IMR-90 (cell line): ENCODE data around the gene GNAS-AS1. TPM values are rescaled to one million over a fixed set of nuclear protein-coding genes. Genes with fewer than 3 reads are reported as not detected.

Experiments
- ATAC-seq: fragments of 200-7000 bp; cut with Tn5 transposase; 2 replicates; pipeline ENCODE4 v1.9.1; 2020; ENCODE audit warnings: low read depth, mild to moderate bottlenecking, moderate library complexity
- BruUV-seq: library from RNA; stranded (reverse); fragments of 400-500 nt; replicated peaks from 2 replicates; lab custom pipeline; 2021; lab: Mats Ljungman, UMichigan
- CTCF ChIA-PET: fragments of 300-600 bp; formaldehyde crosslinking; extraction: SDS; loops from one replicate; lab custom pipeline; 2021; ENCODE audit warnings: antibody characterized with exemption; lab: Yijun Ruan, JAX
- POLR2A ChIA-PET: fragments of 300-600 bp; sonication (Branson Sonifier 250); formaldehyde crosslinking; loops from one replicate; lab custom pipeline; 2022; ENCODE audit warnings: antibody characterized with exemption; ENCODE audit not compliant: unreplicated experiment; lab: Charles Lee
- DNase-seq: peaks from one replicate; pipeline ENCODE4 v3.0.0; 2013
- H2AFZ ChIP-seq: replicated peaks from 2 replicates; pipeline ENCODE3; 2013; ENCODE audit warnings: low read length, mild to moderate bottlenecking; ENCODE audit not compliant: poor library complexity
- H2AK5ac ChIP-seq: 2 replicates; pipeline ENCODE4 v1.6.1; 2013; ENCODE audit warnings: low read depth, low read length, inconsistent platforms
- H2AK9ac ChIP-seq: replicated peaks from 2 replicates; pipeline ENCODE3; 2013; ENCODE audit warnings: mild to moderate bottlenecking, low read depth, low read length, moderate library complexity; ENCODE audit not compliant: poor library complexity
- H2BK120ac ChIP-seq: 2 replicates; pipeline ENCODE4 v1.6.1; 2013; ENCODE audit warnings: low read depth, low read length, inconsistent platforms
- H2BK15ac ChIP-seq: 3 replicates; pipeline ENCODE4 v1.6.1; 2013; ENCODE audit warnings: low read depth, low read length, inconsistent platforms
- H2BK20ac ChIP-seq: 2 replicates; pipeline ENCODE4 v1.6.1; 2013; ENCODE audit warnings: low read depth, mild to moderate bottlenecking, inconsistent platforms, low read length, moderate library complexity
- H2BK5ac ChIP-seq: 2 replicates; pipeline ENCODE4 v1.6.1; 2013; ENCODE audit warnings: mild to moderate bottlenecking, low read depth, low read length, inconsistent platforms; ENCODE audit not compliant: poor library complexity, severe bottlenecking
- H3K14ac ChIP-seq: replicated peaks from 2 replicates; pipeline ENCODE4 v1.6.1; 2013; ENCODE audit warnings: low read depth, low read length, inconsistent platforms
- H3K18ac ChIP-seq: 2 replicates; pipeline ENCODE4 v1.6.1; 2013; ENCODE audit warnings: low read depth, low read length, control low read depth
- H3K23ac ChIP-seq: 2 replicates; pipeline ENCODE4 v1.6.1; 2013; ENCODE audit warnings: low read depth, low read length, inconsistent platforms
- H3K27ac ChIP-seq: 2 replicates; pipeline ENCODE4 v1.5.1; 2013; ENCODE audit warnings: mild to moderate bottlenecking, control low read depth, low read length; ENCODE audit not compliant: insufficient read depth
- H3K27me3 ChIP-seq: 2 replicates; pipeline ENCODE4 v1.6.1; 2013; ENCODE audit warnings: low read length; ENCODE audit not compliant: control insufficient read depth, insufficient read depth
- H3K36me3 ChIP-seq: 2 replicates; pipeline ENCODE4 v1.6.1; 2013; ENCODE audit warnings: low read length, mixed read lengths; ENCODE audit not compliant: control insufficient read depth, insufficient read depth
- H3K4ac ChIP-seq: 2 replicates; pipeline ENCODE4 v1.6.1; 2013; ENCODE audit warnings: low read depth, low read length, inconsistent platforms
- H3K4me1 ChIP-seq: 2 replicates; pipeline ENCODE4 v1.6.1; 2013; ENCODE audit warnings: low read length, mixed read lengths; ENCODE audit not compliant: control insufficient read depth, insufficient read depth
- H3K4me2 ChIP-seq: 2 replicates; pipeline ENCODE4 v1.6.1; 2013; ENCODE audit warnings: low read depth, mild to moderate bottlenecking, control low read depth, low read length, moderate library complexity
- H3K4me3 ChIP-seq: 2 replicates; pipeline ENCODE4 v1.5.1; 2013; ENCODE audit warnings: low read depth, mild to moderate bottlenecking, control low read depth, low read length, moderate library complexity; ENCODE audit not compliant: insufficient read depth
- H3K56ac ChIP-seq: 2 replicates; pipeline ENCODE4 v1.6.1; 2013; ENCODE audit warnings: low read length, inconsistent platforms; ENCODE audit not compliant: insufficient read depth; ENCODE audit errors: extremely low read depth
- H3K79me1 ChIP-seq, 2 experiments: 2 replicates each; pipeline ENCODE4 v1.6.1; 2013; ENCODE audit warnings: low read length in 2 of 2, inconsistent platforms in 1 of 2, low read depth in 1 of 2
- H3K9ac ChIP-seq: 2 replicates; pipeline ENCODE4 v1.6.1; 2013; ENCODE audit warnings: low read depth, low read length, control low read depth
- H3K9me1 ChIP-seq: 2 replicates; pipeline ENCODE4 v1.6.1; 2013; ENCODE audit warnings: low read length, inconsistent platforms; ENCODE audit not compliant: insufficient read depth
- H3K9me3 ChIP-seq: 2 replicates; pipeline ENCODE4 v1.6.1; 2013; ENCODE audit warnings: low read length; ENCODE audit not compliant: control insufficient read depth, insufficient read depth
- H4K20me1 ChIP-seq: 2 replicates; pipeline ENCODE4 v1.6.1; 2013; ENCODE audit warnings: low read length, inconsistent platforms; ENCODE audit not compliant: insufficient read depth
- H4K5ac ChIP-seq: 2 replicates; pipeline ENCODE4 v1.6.1; 2013; ENCODE audit warnings: mild to moderate bottlenecking, low read depth, low read length, control low read depth
- H4K8ac ChIP-seq, 2 experiments: 2 replicates each; pipeline ENCODE4 v1.6.1; 2013; ENCODE audit warnings: low read depth in 2 of 2, low read length in 2 of 2, control low read depth in 1 of 2, inconsistent platforms in 1 of 2
- H4K91ac ChIP-seq: 2 replicates; pipeline ENCODE4 v1.6.1; 2013; ENCODE audit warnings: low read depth, low read length, inconsistent platforms; ENCODE audit not compliant: insufficient read depth
- CEBPB ChIP-seq: IDR thresholded peaks from 2 replicates; pipeline ENCODE4 v1.6.1; 2012; ENCODE audit warnings: low read depth, low read length, improper control_type of control experiment
- MAZ ChIP-seq: IDR thresholded peaks from 2 replicates; pipeline ENCODE4 v1.6.1; 2012; ENCODE audit warnings: low read depth, mild to moderate bottlenecking, low read length, improper control_type of control experiment, moderate library complexity, borderline replicate concordance
- WGBS, 2 experiments: methylation state at CpG; one replicate each; pipeline versions ENCODE4 v1.1.5 to v1.1.7; 2013; ENCODE audit warnings: missing lambda C conversion rate in 2 of 2; ENCODE audit not compliant: insufficient read length in 1 of 2; ENCODE audit errors: extremely low coverage in 2 of 2; 5-methylcytosine and 5-hydroxymethylcytosine counted together
- dilution Hi-C: fragments of 300-500 bp; cut with HindIII; formaldehyde crosslinking; loops from one replicate; pipeline ENCODE4 v1.14.3; 2018; ENCODE audit warnings: low sequenced_read_pairs; ENCODE audit not compliant: unreplicated experiment
- in situ Hi-C: fragments of 300-500 bp; cut with MboI; formaldehyde crosslinking; loops from 3 replicates; pipeline ENCODE4 v1.14.3; 2019; ENCODE audit warnings: low sequenced_read_pairs, inconsistent platforms, mixed read lengths
- intact Hi-C: fragments of 100-400 bp; cut with micrococcal nuclease; formaldehyde crosslinking; loops from 2 replicates; pipeline ENCODE4 v1.10.0; 2022
- polyA plus RNA-seq, 3 experiments: library from polyadenylated mRNA; depleted of rRNA; stranded (reverse); fragments of >200 nt; gene quantifications; 2 replicates each; pipeline ENCODE4 v1.2.3, GENCODE V29; 2012; ENCODE audit warnings: low replicate concordance in 1 of 3
- total RNA-seq: library from RNA; depleted of rRNA; stranded (reverse); fragments of >200 nt; gene quantifications from 2 replicates; pipeline ENCODE4 v1.2.3, GENCODE V29; 2012

The GNAS-AS1 gene
- total and polyA plus RNA-seq, 2 of the 4 experiments (the other 2 are of a cell fraction), result 0.54 to 0.60 TPM

DNA sequence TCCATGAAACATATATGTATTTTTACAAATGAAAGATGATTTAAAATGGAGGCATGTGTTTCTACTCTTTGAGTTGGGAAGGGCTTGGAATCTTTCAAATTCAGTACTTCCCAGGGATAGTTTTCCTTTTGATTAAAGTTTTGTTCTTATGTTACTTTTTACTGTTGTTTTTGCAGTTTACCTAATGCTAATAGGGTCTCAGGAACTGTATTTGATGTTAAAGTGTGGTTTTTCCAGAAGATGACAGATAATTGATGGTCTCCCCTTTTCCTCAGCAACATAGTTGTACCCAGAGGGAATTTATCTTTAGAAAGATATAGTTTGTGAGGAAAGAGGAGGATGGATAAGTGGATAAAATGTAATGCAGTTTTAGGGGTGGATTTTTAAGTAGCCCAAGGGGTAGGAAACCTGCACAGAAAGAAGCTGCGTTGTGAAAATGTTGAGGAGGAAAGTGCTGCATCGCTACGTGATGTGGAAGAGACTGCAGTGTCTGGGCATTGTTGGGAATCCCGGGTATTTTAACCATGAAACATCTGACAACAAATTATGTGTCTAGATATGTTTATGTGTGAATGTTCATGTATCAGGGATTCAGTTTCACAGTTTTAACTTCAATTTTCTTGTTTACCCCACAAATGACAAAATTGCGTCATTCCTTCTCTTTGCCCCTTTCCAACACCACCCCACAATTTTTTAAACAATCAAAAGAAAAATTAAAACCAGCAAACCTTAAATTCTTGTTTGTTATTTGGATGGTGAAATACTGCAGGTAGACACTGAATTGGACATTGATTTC lies 44.1 kb upstream of the GNAS-AS1 start:
- 0 to 100% methylated on average over 1 of the region's 5 CpGs for WGBS, 2 experiments

More for the DNA sequence above, 44.1 kb upstream of the GNAS-AS1 start:
- H3K56ac ChIP-seq, result no peak overlapping the region
- no peak overlapping the region for H3K4me3 ChIP-seq
- H3K9me3 ChIP-seq, result no peaks in the 10 kb centered on the region
- no peak overlapping the region; the same call in 1 of the 2 replicates for H3K18ac ChIP-seq
- H3K9ac ChIP-seq, result no peak overlapping the region; the same call in 1 of the 2 replicates
- POLR2A ChIA-PET, result no interaction called here
- no peak overlapping the region for H2BK15ac ChIP-seq
- H2AK5ac ChIP-seq, result no peak overlapping the region
- in situ Hi-C loops (no loop called here), dilution Hi-C loops (no loop called here), intact Hi-C loops (loop anchor here (1.0 to 5.0 kb wide), 3 partner anchors 86 to 1508 kb away; partner anchors contain the start of genes ATP5F1E and NELFCD)
- H4K8ac ChIP-seq, result no peak overlapping the region
- peak overlapping the region; percentile 3; the same call in 1 of the 2 replicates for H3K27ac ChIP-seq
- no peaks in the 10 kb centered on the region for H3K27me3 ChIP-seq
- peaks cover 8 to 44% of the 10 kb centered on the region in 2 experiments; a peak in 3 of 4 replicates for H3K79me1 ChIP-seq
- no peak overlapping the region for H4K5ac ChIP-seq
- H2BK5ac ChIP-seq, result no peak overlapping the region
- no peak overlapping the region for H2BK120ac ChIP-seq
- ATAC-seq (no peak), DNase-seq (no peak)
- H3K14ac ChIP-seq, result no peak overlapping the region; the same call in 1 of the 2 replicates
- H3K9me1 ChIP-seq, result peaks cover 10% of the 10 kb centered on the region
- peaks cover 72% of the 10 kb centered on the region for H4K20me1 ChIP-seq
- CTCF ChIA-PET, result no interaction called here
- no TSS peak for BruUV-seq
- H2BK20ac ChIP-seq, result no peak overlapping the region
- no peak overlapping the region for H4K91ac ChIP-seq
- peak overlapping the region; percentile 38 for H3K4me2 ChIP-seq
- no peak overlapping the region for H2AK9ac ChIP-seq
- H3K4ac ChIP-seq, result no peak overlapping the region
- peaks cover 19% of the 10 kb centered on the region for H3K4me1 ChIP-seq
- peaks cover 10% of the 10 kb centered on the region for H3K36me3 ChIP-seq
- H2AFZ ChIP-seq, result no peak overlapping the region
- H3K23ac ChIP-seq, result peak overlapping the region; percentile 44; the same call in 1 of the 2 replicates
- peak; percentile 50; the same call in 1 of the 2 replicates for TF ChIP-seq CEBPB
- TF ChIP-seq MAZ, result no peak
